NK-92 treated with Interleukin-12 subunit alpha and Interleukin-12 subunit beta, amount 100 ng/mL, for 24 hours (cell line): ENCODE measurements around the gene FIZ1.

ENCODE experiments used
- DNase-seq: peaks from one replicate; lab custom pipeline; 2025; lab: John Stamatoyannopoulos, UW

The FIZ1 gene

GRCh38 chr19:55635334-55635717 lies 36.0 kb upstream of the FIZ1 start:
- DNase-seq: no peak

- DNase-seq: no peak
These were observed 34.5 kb upstream of the FIZ1 start for GRCh38 chr19:55633861-55634260.

- DNase-seq: peak; percentile 74
These were observed 33.1 kb upstream of the FIZ1 start for GRCh38 chr19:55632463-55632834.

GRCh38 chr19:55626350-55626749 lies 27.0 kb upstream of the FIZ1 start:
- no peak for DNase-seq

GRCh38 chr19:55625004-55625326 lies 25.6 kb upstream of the FIZ1 start:
- no peak for DNase-seq

GRCh38 chr19:55624109-55625003 lies 25.0 kb upstream of the FIZ1 start, which contains the start of gene ZNF784:
TSS of gene ZNF784 (minus strand) at chr19:55624566. CDS start at chr19:55624561, 5 bp downstream.
- DNase-seq: peak; percentile 94

GRCh38 chr19:55623561-55623960 lies 24.2 kb upstream of the FIZ1 start:
- no peak for DNase-seq

GRCh38 chr19:55623130-55623529 lies 23.8 kb upstream of the FIZ1 start:
- no peak for DNase-seq

GRCh38 chr19:55622242-55622969 lies 23.1 kb upstream of the FIZ1 start:
- no peak for DNase-seq

GRCh38 chr19:55621673-55622231 lies 22.4 kb upstream of the FIZ1 start:
- DNase-seq: no peak

- DNase-seq: no peak
These were observed 21.9 kb upstream of the FIZ1 start for GRCh38 chr19:55621205-55621672.

GRCh38 chr19:55620410-55621204 lies 21.3 kb upstream of the FIZ1 start:
- no peak for DNase-seq

- DNase-seq: no peak
These were observed 20.0 kb upstream of the FIZ1 start for GRCh38 chr19:55619286-55619685.

GRCh38 chr19:55618426-55618825 lies 19.1 kb upstream of the FIZ1 start:
- DNase-seq: no peak

- no peak for DNase-seq
These were observed 18.1 kb upstream of the FIZ1 start for GRCh38 chr19:55617426-55617825.

GRCh38 chr19:55616395-55616875 lies 17.1 kb upstream of the FIZ1 start:
- no peak for DNase-seq

GRCh38 chr19:55615543-55616394 lies 16.5 kb upstream of the FIZ1 start:
- DNase-seq: no peak

GRCh38 chr19:55614711-55615542 lies 15.6 kb upstream of the FIZ1 start:
- no peak for DNase-seq

GRCh38 chr19:55613930-55614710 lies 14.8 kb upstream of the FIZ1 start:
- no peak for DNase-seq
